Mesendoderm (in vitro differentiated cells): ENCODE data around the gene CRIM1.

Experiments used
- DNase-seq: peaks from one replicate; pipeline ENCODE4 v3.0.0; 2013
- H2AK5ac ChIP-seq: 2 replicates; pipeline ENCODE4 v1.6.1; 2013; ENCODE audit warnings: low read length, inconsistent platforms
- H2BK120ac ChIP-seq: 2 replicates; pipeline ENCODE4 v1.6.1; 2013; ENCODE audit warnings: low read depth, mild to moderate bottlenecking, low read length, moderate library complexity, mixed read lengths
- H2BK15ac ChIP-seq: replicated peaks from 2 replicates; pipeline ENCODE4 v1.6.1; 2013; ENCODE audit warnings: low read depth, mild to moderate bottlenecking, moderate library complexity
- H2BK5ac ChIP-seq: 2 replicates; pipeline ENCODE4 v1.6.1; 2013; ENCODE audit warnings: low read length, inconsistent platforms
- H3K18ac ChIP-seq: 2 replicates; pipeline ENCODE4 v1.6.1; 2013; ENCODE audit warnings: mild to moderate bottlenecking, low read length, mixed read lengths
- H3K23ac ChIP-seq: one replicate; pipeline ENCODE4 v1.6.1; 2013; ENCODE audit warnings: low read length
- H3K27ac ChIP-seq: 2 replicates; pipeline ENCODE4 v1.5.1; 2013; ENCODE audit warnings: low read depth, mild to moderate bottlenecking, inconsistent platforms, low read length, moderate library complexity
- H3K27me3 ChIP-seq: 2 replicates; pipeline ENCODE4 v1.6.1; 2013; ENCODE audit warnings: low read length, control low read depth, mild to moderate bottlenecking, inconsistent platforms; ENCODE audit not compliant: insufficient read depth, poor library complexity
- H3K36me3 ChIP-seq: 2 replicates; pipeline ENCODE4 v1.6.1; 2013; ENCODE audit warnings: low read length, inconsistent platforms; ENCODE audit not compliant: control insufficient read depth, insufficient read depth
- H3K4ac ChIP-seq: one replicate; pipeline ENCODE4 v1.6.1; 2013; ENCODE audit warnings: low read depth, mild to moderate bottlenecking, low read length, moderate library complexity
- H3K4me1 ChIP-seq: 2 replicates; pipeline ENCODE4 v1.6.1; 2013; ENCODE audit warnings: low read depth, low read length, inconsistent platforms; ENCODE audit not compliant: control insufficient read depth
- H3K4me2 ChIP-seq: 2 replicates; pipeline ENCODE4 v1.6.1; 2013; ENCODE audit warnings: low read length
- H3K4me3 ChIP-seq: 2 replicates; pipeline ENCODE4 v1.5.1; 2013; ENCODE audit warnings: mild to moderate bottlenecking, low read length
- H3K56ac ChIP-seq: one replicate; pipeline ENCODE4 v1.6.1; 2013; ENCODE audit warnings: low read length
- H3K79me1 ChIP-seq: 2 replicates; pipeline ENCODE4 v1.6.1; 2013; ENCODE audit warnings: low read length, inconsistent platforms
- H3K79me2 ChIP-seq: 2 replicates; pipeline ENCODE4 v1.6.1; 2013; ENCODE audit warnings: mild to moderate bottlenecking, low read length; ENCODE audit not compliant: control insufficient read depth, insufficient read depth
- H3K9ac ChIP-seq: 2 replicates; pipeline ENCODE4 v1.6.1; 2013; ENCODE audit warnings: low read length, inconsistent platforms
- H4K5ac ChIP-seq: one replicate; pipeline ENCODE4 v1.6.1; 2013; ENCODE audit warnings: low read length
- H4K8ac ChIP-seq: one replicate; pipeline ENCODE4 v1.6.1; 2013; ENCODE audit warnings: low read depth, mild to moderate bottlenecking, control low read depth, low read length, moderate library complexity
- WGBS: extraction: QIAGEN DNeasy Blood & Tissue Kit; methylation state at CpG from one replicate; pipeline ENCODE4 v1.1.7; 2013; ENCODE audit warnings: low lambda C conversion rate, missing lambda C conversion rate; ENCODE audit not compliant: insufficient coverage; ENCODE audit errors: extremely low coverage; 5-methylcytosine and 5-hydroxymethylcytosine counted together

CRIM1 gene

DNA sequence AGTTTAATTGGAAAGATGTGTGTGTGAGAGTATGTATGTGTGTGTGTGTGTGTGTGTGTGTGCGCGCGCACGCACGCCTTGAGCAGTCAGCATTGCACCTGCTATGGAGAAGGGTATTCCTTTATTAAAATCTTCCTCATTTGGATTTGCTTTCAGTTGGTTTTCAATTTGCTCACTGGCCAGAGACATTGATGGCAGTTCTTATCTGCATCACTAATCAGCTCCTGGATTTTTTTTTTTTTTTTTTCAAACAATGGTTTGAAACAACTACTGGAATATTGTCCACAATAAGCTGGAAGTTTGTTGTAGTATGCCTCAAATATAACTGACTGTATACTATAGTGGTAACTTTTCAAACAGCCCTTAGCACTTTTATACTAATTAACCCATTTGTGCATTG is 194.4 kb downstream of the CRIM1 start:
- Histone ChIP-seq H2BK5ac (no peak overlapping the region), H3K4me2 (no peak overlapping the region), H2AK5ac (no peak overlapping the region), H2BK120ac (no peak overlapping the region), H3K79me2 (no peaks in the 10 kb centered on the region), H3K4me3 (no peak overlapping the region), H3K18ac (no peak overlapping the region), H2BK15ac (no peak overlapping the region), H3K27ac (no peak overlapping the region), H3K4ac (no peak overlapping the region), H4K8ac (no peak overlapping the region), H3K36me3 (no peaks in the 10 kb centered on the region), H3K23ac (no peak overlapping the region), H3K27me3 (no peaks in the 10 kb centered on the region), H3K9ac (no peak overlapping the region), H3K79me1 (no peaks in the 10 kb centered on the region), H4K5ac (no peak overlapping the region), H3K4me1 (no peaks in the 10 kb centered on the region), H3K56ac (no peak overlapping the region)
- WGBS: no CpG with 5 or more reads among the region's 5 CpGs
- no peak for DNase-seq

DNA sequence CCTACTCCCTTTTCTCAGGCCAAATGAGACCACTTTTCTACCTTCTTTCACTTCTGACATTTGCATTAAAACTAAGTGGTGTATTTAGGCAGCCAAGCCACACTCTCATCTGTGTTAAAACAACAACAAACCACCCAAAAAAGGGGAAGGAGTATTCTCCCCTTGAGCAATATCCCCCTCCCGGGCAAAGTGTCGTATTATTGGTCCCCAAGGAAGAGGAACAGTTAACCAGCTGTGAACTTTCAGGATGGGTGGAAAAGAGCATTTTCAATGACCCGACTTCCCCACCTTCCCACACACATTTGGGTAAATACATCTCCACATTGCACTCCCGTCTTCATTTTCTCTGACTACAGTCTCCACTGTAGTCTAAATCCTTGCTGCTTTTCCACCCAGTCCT is 198.1 kb downstream of the CRIM1 start:
- Histone ChIP-seq H3K23ac (no peak overlapping the region), H3K27ac (no peak overlapping the region), H3K4ac (no peak overlapping the region), H2BK120ac (no peak overlapping the region), H3K4me2 (no peak overlapping the region), H3K79me2 (no peaks in the 10 kb centered on the region), H3K9ac (no peak overlapping the region), H3K27me3 (no peaks in the 10 kb centered on the region), H3K4me3 (no peak overlapping the region), H4K8ac (no peak overlapping the region), H4K5ac (no peak overlapping the region), H3K56ac (no peak overlapping the region), H3K36me3 (no peaks in the 10 kb centered on the region), H2BK5ac (no peak overlapping the region), H3K18ac (no peak overlapping the region), H2BK15ac (no peak overlapping the region), H3K4me1 (no peaks in the 10 kb centered on the region), H3K79me1 (no peaks in the 10 kb centered on the region), H2AK5ac (no peak overlapping the region)
- DNase-seq: no peak
- WGBS: no CpG with 5 or more reads among the region's 4 CpGs

DNA sequence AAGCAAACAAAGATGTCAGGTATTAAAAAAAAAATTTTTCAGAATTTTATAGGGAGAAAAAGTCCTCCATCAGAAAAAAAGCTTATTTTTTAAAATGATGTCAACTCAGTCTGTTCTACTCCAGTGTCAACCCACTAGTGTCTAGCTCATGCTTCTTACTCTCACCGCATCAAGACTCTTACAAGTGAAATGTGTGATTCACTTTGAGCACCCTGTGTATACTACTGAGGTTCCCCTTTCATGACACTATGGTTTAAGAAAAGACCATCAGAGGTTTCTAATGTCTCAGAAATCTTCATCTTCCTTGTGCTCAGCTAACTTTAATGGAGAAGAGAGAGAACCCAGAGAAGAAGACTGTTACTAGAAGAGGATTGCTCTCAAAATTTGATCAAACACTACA is 199.0 kb downstream of the CRIM1 start:
- Histone ChIP-seq H3K56ac (no peak overlapping the region), H2BK15ac (no peak overlapping the region), H3K27ac (no peak overlapping the region), H4K5ac (no peak overlapping the region), H3K4ac (no peak overlapping the region), H4K8ac (no peak overlapping the region), H2AK5ac (no peak overlapping the region), H2BK120ac (no peak overlapping the region), H2BK5ac (no peak overlapping the region), H3K23ac (no peak overlapping the region), H3K18ac (no peak overlapping the region), H3K4me2 (no peak overlapping the region), H3K79me1 (no peaks in the 10 kb centered on the region), H3K4me1 (no peaks in the 10 kb centered on the region), H3K27me3 (no peaks in the 10 kb centered on the region), H3K9ac (no peak overlapping the region), H3K36me3 (no peaks in the 10 kb centered on the region), H3K79me2 (no peaks in the 10 kb centered on the region), H3K4me3 (no peak overlapping the region)
- WGBS: no CpG with 5 or more reads among the region's 1 CpG
- no peak for DNase-seq

DNA sequence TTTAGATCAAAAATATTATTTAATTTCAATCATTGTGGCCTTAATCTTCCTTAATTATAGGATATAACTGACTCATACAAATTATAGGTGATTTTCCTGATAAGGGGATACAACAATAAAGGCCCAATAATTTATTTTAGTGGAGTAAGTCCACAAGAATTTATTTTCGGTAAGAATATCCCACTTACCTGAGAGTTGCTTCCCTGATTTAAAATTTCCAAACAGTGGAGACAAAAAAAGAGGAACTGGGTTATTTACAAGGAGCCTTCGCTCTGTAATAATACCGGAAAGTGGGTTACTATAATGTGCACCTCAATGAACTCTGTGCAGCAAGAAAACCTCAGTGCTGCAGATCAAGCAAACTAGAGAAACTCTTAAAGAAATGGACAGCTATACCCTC is 200.2 kb downstream of the CRIM1 start:
- WGBS: no CpG with 5 or more reads among the region's 3 CpGs

DNA sequence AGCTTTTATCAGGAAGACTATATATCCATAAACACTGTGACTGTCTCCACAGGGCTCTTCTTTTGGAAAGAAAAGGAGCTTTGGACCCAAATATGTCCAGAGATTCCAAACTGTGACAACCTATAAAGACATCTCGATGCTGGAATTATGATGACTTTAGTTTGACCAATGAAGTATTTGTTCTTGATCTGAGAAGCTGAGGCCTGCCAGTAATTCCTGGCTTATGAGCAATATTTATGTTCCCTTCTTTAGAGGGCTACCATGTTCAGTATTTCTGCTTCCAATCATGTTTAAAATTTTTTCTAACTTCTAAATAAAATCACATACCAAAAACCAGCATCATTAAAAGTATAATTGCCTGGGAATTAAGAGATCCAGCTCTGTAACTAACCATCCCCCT is 201.3 kb downstream of the CRIM1 start:
- no peaks in the 10 kb centered on the region for H3K27me3 ChIP-seq

More for the DNA sequence above, 200.2 kb downstream of the CRIM1 start:
- H3K79me2 ChIP-seq: no peaks in the 10 kb centered on the region
- H3K79me1 ChIP-seq: no peaks in the 10 kb centered on the region
- no peak overlapping the region for H3K27ac ChIP-seq
- H3K4me3 ChIP-seq: no peak overlapping the region
- no peaks in the 10 kb centered on the region for H3K4me1 ChIP-seq
- H3K56ac ChIP-seq: no peak overlapping the region
- no peaks in the 10 kb centered on the region for H3K27me3 ChIP-seq
- no peak overlapping the region for H3K23ac ChIP-seq
- no peak overlapping the region for H3K9ac ChIP-seq
- H3K36me3 ChIP-seq: no peaks in the 10 kb centered on the region
- H2BK15ac ChIP-seq: no peak overlapping the region
- no peak overlapping the region for H4K8ac ChIP-seq
- no peak overlapping the region for H3K4ac ChIP-seq
- DNase-seq: no peak
- H2BK120ac ChIP-seq: no peak overlapping the region
- H3K18ac ChIP-seq: no peak overlapping the region
- no peak overlapping the region for H4K5ac ChIP-seq
- no peak overlapping the region for H2BK5ac ChIP-seq
- no peak overlapping the region for H3K4me2 ChIP-seq
- H2AK5ac ChIP-seq: no peak overlapping the region

DNA sequence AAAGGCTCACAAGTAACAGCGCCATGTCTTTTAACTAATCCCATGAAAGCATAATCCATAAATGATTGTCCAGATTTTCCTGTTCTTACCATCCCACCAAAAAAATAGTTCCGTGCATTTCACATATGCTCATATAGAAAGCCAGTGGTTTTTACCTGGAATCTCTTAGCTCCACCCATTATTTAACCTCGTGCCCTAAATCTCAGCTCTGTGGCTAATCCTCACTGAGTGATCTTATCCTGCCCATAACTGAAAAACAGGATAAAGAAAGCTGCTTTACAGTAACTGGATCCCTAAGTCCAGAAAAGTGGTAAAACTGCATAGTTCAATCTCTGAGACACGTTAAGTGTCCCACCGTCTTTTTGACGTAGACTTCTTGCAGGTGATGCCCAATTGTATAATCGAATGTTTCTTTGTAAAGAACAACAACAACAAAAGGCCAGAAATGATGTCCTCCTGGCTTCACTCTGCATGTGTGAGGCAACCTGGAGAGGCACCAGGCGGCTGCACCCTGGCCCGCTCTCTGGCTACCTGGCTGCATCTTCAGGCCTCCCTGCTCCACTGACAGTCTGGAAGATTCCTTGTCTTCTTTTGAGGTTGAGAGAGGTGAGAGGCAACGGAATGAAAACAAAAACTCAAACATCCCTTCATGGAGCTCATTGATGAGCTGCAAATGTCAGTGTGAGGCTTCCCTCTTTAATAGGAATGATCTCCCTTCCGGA is 203.8 kb downstream of the CRIM1 start:
- Histone ChIP-seq H3K4me2 (no peak overlapping the region), H3K27me3 (no peaks in the 10 kb centered on the region), H3K27ac (peak overlapping the region; percentile 3), H3K4ac (no peak overlapping the region), H3K79me1 (no peaks in the 10 kb centered on the region), H2BK15ac (no peak overlapping the region), H2BK120ac (no peak overlapping the region), H4K5ac (no peak overlapping the region), H3K56ac (peak overlapping the region; percentile 25), H3K4me1 (peaks cover under 1% of the 10 kb centered on the region), H3K36me3 (no peaks in the 10 kb centered on the region), H2BK5ac (no peak overlapping the region), H3K23ac (no peak overlapping the region), H3K9ac (no peak overlapping the region), H3K18ac (peak overlapping the region; percentile 84), H4K8ac (no peak overlapping the region), H3K4me3 (no peak overlapping the region), H2AK5ac (no peak overlapping the region), H3K79me2 (no peaks in the 10 kb centered on the region)
- no CpG with 5 or more reads among the region's 11 CpGs for WGBS
- DNase-seq: no peak

More for the DNA sequence above, 201.3 kb downstream of the CRIM1 start:
- Histone ChIP-seq H3K27ac (no peak overlapping the region), H2BK120ac (no peak overlapping the region), H4K8ac (no peak overlapping the region), H3K4me1 (no peaks in the 10 kb centered on the region), H3K4me3 (no peak overlapping the region), H2BK5ac (no peak overlapping the region), H3K79me2 (no peaks in the 10 kb centered on the region), H4K5ac (no peak overlapping the region), H3K79me1 (no peaks in the 10 kb centered on the region), H2AK5ac (no peak overlapping the region), H3K4ac (no peak overlapping the region), H3K23ac (no peak overlapping the region), H3K9ac (no peak overlapping the region), H3K56ac (no peak overlapping the region), H3K36me3 (no peaks in the 10 kb centered on the region), H2BK15ac (no peak overlapping the region), H3K4me2 (no peak overlapping the region), H3K18ac (no peak overlapping the region)
- no peak for DNase-seq
- WGBS: no CpG with 5 or more reads among the region's 1 CpG
